Breast epithelium (tissue), 4 donors: ENCODE results near the gene ZPR1. TPM values are rescaled to one million over a fixed set of nuclear protein-coding genes. Genes with fewer than 3 reads are reported as not detected.

ENCODE experiments used
- DNase-seq, 2 donors: peaks; one replicate each; pipeline ENCODE4 v3.0.0-alpha.2; 2019; ENCODE audit warnings: low spot score in 2 of 2
- H3K27ac ChIP-seq, 2 donors: fragments of 200-600 bp; sonication (generic) in 1 of 2; one replicate each; pipeline ENCODE4 v1.5.1; 2016 to 2019; ENCODE audit warnings: mild to moderate bottlenecking in 1 of 2
- H3K27me3 ChIP-seq, 2 donors: fragments of 200-600 bp; sonication (generic) in 1 of 2; one replicate each; pipeline versions ENCODE4 v1.5.1 to v1.6.0; 2017 to 2019; ENCODE audit warnings: control low read depth in 1 of 2, mild to moderate bottlenecking in 1 of 2
- H3K36me3 ChIP-seq: fragments of 200-600 bp; one replicate; pipeline ENCODE4 v1.5.1; 2019
- H3K4me1 ChIP-seq, 2 donors: fragments of 200-600 bp; sonication (generic); one replicate each; pipeline ENCODE4 v1.5.1; 2016 to 2019; ENCODE audit warnings: control low read depth in 1 of 2
- H3K4me3 ChIP-seq, 3 donors: fragments of 200-600 bp; sonication (generic); 1 replicate in 2 of 3; 2 replicates in 1 of 3; pipeline ENCODE4 v1.5.1; 2016 to 2019; ENCODE audit warnings: mild to moderate bottlenecking in 3 of 3, moderate library complexity in 2 of 3
- H3K9me3 ChIP-seq, 2 donors: fragments of 200-600 bp; sonication (generic) in 1 of 2; one replicate each; pipeline ENCODE4 v1.5.1; 2016 to 2019; ENCODE audit warnings: control low read depth in 1 of 2
- POLR2A ChIP-seq: fragments of 450-650 bp; IDR thresholded peaks from one replicate; pipeline ENCODE4 v1.6.1; 2016; ENCODE audit warnings: antibody characterized with exemption, mild to moderate bottlenecking, moderate library complexity
- POLR2AphosphoS5 ChIP-seq, 3 donors: sonication (generic); formaldehyde crosslinking; IDR thresholded peaks; one replicate each; pipeline ENCODE4 v1.6.1; 2017; ENCODE audit warnings: antibody characterized with exemption in 3 of 3
- intact Hi-C: fragments of 100-400 bp; cut with DNase I; formaldehyde crosslinking; loops from one replicate; pipeline ENCODE4 v1.15.1; 2023; ENCODE audit warnings: low total_unique reads
- total RNA-seq, 3 donors: library from RNA; depleted of rRNA; stranded (reverse); fragments of >200 nt; gene quantifications; one replicate each; pipeline ENCODE4 v1.1.0, GENCODE V29; 2016
- TF ChIP-seq, protein P1 (sequence below), 3 donors: fragments of 450-650 bp; IDR thresholded peaks; one replicate each; pipeline ENCODE4 v1.5.1; 2016 to 2017; ENCODE audit warnings: antibody characterized with exemption in 3 of 3, mild to moderate bottlenecking in 3 of 3, moderate library complexity in 3 of 3

Gene ZPR1
- total RNA-seq, 3 donors from 2014 or later, result 29.4 to 38.7 (median 34.7) TPM

DNA sequence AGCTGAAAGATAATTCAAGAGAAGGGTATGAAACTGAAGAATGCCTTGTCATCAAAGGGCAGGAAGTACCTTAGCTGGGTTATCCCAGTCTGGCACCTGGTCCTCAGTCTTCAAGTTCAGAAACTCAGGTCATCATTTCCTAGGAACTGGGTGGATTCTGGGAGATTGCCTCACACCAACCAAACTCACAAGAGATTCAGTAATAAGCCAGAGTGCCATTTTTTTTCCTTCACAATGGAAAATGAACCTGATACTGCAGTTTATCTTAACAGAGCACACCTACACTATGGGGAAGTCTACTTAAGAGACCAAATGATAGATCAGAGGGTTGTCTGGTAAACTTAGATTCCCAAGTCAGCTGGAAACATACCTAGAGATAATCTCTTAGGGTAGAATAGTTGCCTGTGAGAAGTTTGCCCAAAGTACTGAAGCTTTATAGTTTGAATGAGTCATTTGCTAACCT is 11.3 kb downstream of the ZPR1 start:
- no peaks in the 10 kb centered on the region for H3K9me3 ChIP-seq
- no peak overlapping the region for H3K4me3 ChIP-seq
- no peak for TF ChIP-seq POLR2A
- no peak for TF ChIP-seq POLR2AphosphoS5 (IDR thresholded peaks at IDR 0.05)
- TF ChIP-seq, protein P1, sequence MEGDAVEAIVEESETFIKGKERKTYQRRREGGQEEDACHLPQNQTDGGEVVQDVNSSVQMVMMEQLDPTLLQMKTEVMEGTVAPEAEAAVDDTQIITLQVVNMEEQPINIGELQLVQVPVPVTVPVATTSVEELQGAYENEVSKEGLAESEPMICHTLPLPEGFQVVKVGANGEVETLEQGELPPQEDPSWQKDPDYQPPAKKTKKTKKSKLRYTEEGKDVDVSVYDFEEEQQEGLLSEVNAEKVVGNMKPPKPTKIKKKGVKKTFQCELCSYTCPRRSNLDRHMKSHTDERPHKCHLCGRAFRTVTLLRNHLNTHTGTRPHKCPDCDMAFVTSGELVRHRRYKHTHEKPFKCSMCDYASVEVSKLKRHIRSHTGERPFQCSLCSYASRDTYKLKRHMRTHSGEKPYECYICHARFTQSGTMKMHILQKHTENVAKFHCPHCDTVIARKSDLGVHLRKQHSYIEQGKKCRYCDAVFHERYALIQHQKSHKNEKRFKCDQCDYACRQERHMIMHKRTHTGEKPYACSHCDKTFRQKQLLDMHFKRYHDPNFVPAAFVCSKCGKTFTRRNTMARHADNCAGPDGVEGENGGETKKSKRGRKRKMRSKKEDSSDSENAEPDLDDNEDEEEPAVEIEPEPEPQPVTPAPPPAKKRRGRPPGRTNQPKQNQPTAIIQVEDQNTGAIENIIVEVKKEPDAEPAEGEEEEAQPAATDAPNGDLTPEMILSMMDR (IDR thresholded peaks at IDR 0.05), result no peak
- H3K27me3 ChIP-seq, result no peaks in the 10 kb centered on the region
- no peak overlapping the region for H3K27ac ChIP-seq
- H3K4me1 ChIP-seq, result peaks cover 3 to 5% of the 10 kb centered on the region in 2 donors
- H3K36me3 ChIP-seq, result no peaks in the 10 kb centered on the region
- intact Hi-C loops, result no loop called here
- no peak for DNase-seq

DNA sequence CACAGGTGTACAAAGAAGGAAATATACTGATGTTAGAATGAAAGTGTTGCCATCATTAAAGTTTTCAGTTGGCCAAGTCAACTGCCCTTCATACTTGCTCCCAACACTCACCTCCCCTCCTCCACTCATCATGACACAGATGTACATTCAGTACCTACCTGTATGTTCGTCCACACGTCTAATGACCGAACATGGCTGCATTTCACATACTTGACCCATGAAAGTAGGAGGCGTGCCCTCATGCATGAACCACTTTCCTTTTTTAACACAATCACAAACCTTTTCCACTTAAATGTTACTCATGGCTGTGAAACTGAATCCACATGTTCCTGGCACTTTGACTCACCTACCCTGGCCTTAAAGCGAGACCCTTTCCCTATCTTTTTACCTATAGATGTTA is 11.8 kb downstream of the ZPR1 start:
- intact Hi-C loops, result no loop called here
- Histone ChIP-seq H3K36me3 (no peaks in the 10 kb centered on the region), H3K9me3 (no peaks in the 10 kb centered on the region), H3K27me3 (no peaks in the 10 kb centered on the region), H3K27ac (no peak overlapping the region), H3K4me1 (peaks cover 5 to 7% of the 10 kb centered on the region in 2 donors), H3K4me3 (no peak overlapping the region)
- TF ChIP-seq POLR2AphosphoS5 (IDR thresholded peaks at IDR 0.05) (no peak), POLR2A (no peak)
- TF ChIP-seq, protein P1 (IDR thresholded peaks at IDR 0.05), result no peak
- no peak for DNase-seq

DNA sequence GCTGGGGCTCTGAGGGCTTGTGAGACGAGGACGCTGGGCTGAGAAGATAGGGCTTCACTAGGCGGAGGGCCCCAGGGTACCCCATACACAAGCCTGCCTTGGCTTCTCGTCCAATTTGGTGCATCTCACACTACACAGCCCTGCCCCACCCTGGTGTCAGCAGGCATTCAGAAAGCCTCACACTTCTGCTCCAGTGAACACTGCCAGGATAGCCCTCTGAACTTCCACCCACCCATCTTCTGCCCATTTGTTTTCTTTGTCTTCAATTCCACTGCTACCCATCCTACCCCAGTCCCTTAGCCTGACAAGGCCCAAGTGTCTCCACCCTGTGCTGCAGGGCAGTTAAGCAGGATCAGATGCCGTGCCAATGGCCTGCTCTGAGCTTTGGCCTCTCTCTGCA is 13.2 kb downstream of the ZPR1 start:
- Histone ChIP-seq H3K27ac (no peak overlapping the region), H3K4me3 (no peak overlapping the region), H3K36me3 (no peaks in the 10 kb centered on the region), H3K4me1 (peaks cover 5 to 7% of the 10 kb centered on the region in 2 donors), H3K27me3 (no peaks in the 10 kb centered on the region), H3K9me3 (no peaks in the 10 kb centered on the region)
- DNase-seq, result no peak
- intact Hi-C loops, result no loop called here
- TF ChIP-seq POLR2AphosphoS5 (IDR thresholded peaks at IDR 0.05) (no peak), POLR2A (no peak)
- TF ChIP-seq, protein P1 (IDR thresholded peaks at IDR 0.05), result no peak

DNA sequence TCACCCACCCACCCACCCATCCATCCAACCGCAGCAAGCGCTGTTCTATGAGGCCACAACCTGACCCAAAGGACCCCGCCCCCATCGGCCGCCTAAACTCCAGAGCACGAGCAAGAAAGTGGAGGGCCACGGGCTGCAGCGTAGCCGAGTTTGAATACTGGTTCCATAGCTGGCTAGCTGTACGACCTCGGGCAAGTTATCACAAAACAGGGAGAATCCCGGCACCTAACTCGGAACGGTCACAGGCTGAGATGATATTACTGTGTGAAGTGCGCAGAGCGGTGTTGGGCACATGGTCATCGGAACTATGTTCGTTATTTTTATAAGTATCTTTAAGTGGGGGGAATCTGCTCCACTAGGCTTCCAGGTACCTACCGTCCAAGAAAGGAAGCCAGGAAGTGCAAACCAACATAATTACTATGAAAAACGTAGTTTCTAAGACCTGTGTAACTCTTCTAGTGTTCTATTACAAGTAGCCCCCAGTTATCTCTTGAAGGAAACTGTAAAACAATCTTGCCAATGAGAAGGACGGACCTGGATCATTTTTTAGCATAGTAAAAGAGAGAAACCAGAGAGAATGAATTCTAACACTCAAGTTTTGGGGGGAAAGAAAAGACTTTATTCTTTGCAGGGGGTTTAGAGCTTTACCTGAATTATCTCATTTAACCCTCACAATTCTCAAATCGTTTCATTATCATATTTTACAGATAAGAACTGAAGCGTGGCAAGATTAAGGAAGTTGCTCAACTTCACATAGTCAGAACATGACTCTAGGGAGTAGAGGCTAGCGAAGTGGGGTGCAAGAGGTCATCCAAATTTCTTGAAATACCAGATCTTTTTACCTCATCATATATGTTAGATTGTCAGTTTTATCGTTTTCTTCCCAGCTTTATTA is 14.4 kb downstream of the ZPR1 start:
- TF ChIP-seq, protein P1 (IDR thresholded peaks at IDR 0.05), result no peak
- TF ChIP-seq POLR2AphosphoS5 (IDR thresholded peaks at IDR 0.05) (no peak), POLR2A (no peak)
- no peaks in the 10 kb centered on the region for H3K9me3 ChIP-seq
- peak overlapping the region; percentile 77 to 99 (median 92) for H3K4me3 ChIP-seq
- intact Hi-C loops, result no loop called here
- no peak for DNase-seq
- H3K27me3 ChIP-seq, result no peaks in the 10 kb centered on the region
- peak overlapping the region; percentile 93 to 98 for H3K27ac ChIP-seq
- H3K4me1 ChIP-seq, result peaks cover 5 to 7% of the 10 kb centered on the region in 2 donors
- no peaks in the 10 kb centered on the region for H3K36me3 ChIP-seq
